GM21381 (cell line): ENCODE results near the gene PDYN.

Source experiments
- ATAC-seq: cut with Tn5 transposase; IDR thresholded peaks from one replicate; pipeline ENCODE4 v1.9.1; 2021; ENCODE audit warnings: mild to moderate bottlenecking, moderate library complexity; ENCODE audit not compliant: unreplicated experiment

PDYN gene

DNA sequence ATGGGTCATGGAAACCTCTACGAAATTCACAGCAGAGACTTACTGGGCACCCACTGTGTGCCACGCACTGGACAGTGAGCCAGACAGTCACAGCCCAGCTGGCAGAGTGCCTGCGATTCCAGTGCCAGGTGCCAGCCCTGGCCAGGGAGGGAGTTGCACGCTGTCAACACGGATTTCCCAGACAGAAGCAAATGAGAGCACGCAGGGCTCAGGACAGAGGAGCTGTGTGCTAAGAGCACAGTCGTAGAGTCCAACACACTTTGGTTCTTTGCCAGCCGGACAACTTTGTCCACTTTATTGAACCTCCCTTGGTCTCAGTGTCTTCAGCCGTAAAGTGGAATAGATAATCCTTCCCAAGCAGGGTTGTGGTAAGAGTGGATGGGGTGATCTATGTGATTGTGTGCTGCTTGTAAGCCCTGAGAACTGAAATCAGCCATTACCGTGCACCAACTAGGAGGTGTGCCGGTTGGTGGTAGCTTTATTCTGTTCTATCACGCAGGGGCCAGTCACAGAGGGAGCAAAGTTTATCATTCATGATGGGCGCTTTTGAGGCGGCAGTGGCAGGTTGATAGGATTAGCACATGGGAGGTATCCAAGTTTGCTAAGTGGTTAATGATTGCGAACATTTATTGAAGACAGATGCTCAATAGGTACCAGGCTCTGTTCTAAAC lies 58.0 kb downstream of the PDYN start:
- no peak for ATAC-seq

- ATAC-seq, result no peak
Observed at GRCh38 chr20:1934721-1935573, 58.9 kb downstream of the PDYN start.

- no peak for ATAC-seq
Observed at GRCh38 chr20:1934156-1934555, 59.7 kb downstream of the PDYN start.

GRCh38 chr20:1933465-1933870 lies 60.4 kb downstream of the PDYN start:
- ATAC-seq, result no peak

DNA sequence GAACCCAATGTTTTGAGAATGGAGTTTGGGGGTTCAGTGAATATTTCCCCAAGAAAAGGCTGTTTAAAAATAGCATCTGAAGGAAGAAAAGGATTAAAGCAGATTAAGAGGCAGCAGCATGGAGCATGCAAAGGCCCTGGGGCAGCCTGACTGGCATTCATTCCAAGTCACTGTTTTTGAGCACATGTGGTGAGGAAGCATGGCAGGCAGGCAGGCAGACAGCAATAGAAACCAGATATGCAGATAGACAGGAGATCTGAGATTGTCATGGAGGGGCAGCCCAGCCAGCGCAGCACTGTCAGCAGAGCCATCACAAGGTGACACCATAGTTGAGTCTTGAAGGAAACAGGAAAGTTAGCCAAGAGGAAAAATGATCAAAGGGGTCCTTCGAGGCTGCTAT lies 60.9 kb downstream of the PDYN start:
- no peak for ATAC-seq

GRCh38 chr20:1931830-1932229 lies 62.0 kb downstream of the PDYN start:
- no peak for ATAC-seq

DNA sequence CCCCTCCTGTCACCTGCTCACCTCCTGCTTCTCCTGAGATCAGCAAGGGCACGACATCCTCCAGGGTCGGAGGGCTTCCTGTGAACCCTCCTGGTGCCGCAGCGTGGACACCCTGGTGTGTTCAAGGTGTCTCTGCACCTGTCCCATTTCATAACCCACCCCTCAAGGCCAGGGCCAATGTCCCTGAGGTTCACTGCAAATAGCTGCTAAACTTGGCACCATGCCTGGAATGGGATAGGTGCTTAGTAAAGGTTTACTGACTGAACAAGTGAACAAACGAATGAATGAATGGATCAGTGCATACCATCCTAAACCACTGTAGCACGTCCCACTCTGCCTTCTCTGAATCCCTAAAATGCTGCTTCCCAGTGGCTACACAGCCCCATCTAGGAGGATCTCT lies 63.7 kb downstream of the PDYN start:
- ATAC-seq, result no peak

DNA sequence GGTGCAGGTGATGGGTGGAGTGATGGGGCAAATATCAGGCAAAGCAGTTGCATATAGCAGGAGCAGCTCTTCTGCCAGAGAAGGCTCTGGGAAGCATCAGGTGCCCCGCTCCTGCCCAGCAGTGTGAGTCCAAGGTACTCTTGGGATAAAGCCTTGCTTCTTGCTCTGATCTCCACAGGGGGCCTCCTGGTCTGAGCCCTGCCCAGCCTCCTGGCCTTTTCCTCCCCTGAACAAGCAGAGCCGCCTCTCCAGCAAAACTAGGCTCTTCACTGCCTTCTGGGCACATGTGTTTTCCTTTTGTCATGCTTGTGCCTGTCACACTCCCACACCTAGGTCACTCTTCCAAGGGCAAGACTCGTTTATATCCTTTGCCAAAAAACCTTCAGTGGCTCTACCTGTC lies 64.4 kb downstream of the PDYN start:
- no peak for ATAC-seq

GRCh38 chr20:1928782-1929181 lies 65.1 kb downstream of the PDYN start:
- no peak for ATAC-seq
